ENCODE measurements around the gene OR4C6. TPM values are rescaled to one million over a fixed set of nuclear protein-coding genes. Genes with fewer than 3 reads are reported as not detected.

Gene OR4C6
- total RNA-seq, result not detected in 2 replicates

GRCh38 chr11:55661901-55662300, at the start of gene OR4C6:
Gene OR4C6 (plus strand): TSS chr11:55662201. CDS start chr11:55665167, 2,966 bp downstream.

GRCh38 chr11:55634813-55635212, 27.2 kb upstream of the OR4C6 start, which contains the start of gene OR4P4:
Gene OR4P4 (plus strand): TSS chr11:55635113.

DNA sequence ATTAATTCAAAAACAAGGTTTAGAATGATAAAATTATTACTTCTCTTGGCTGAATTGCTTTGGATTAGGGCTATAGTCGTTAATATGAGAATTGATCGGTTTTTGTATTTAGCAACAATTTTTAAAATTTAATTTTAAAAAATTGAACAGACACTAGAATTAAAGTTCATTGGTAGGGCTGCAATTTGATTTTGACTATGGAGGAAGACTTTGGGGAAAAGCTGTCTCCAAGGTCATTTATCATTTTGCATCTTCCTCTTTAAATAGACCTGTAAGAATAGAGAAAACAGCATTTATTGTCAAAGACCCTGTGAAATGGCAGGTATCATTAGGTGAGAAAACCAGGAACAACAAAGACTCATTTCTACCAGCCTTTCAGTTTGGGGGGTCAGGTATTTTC, 14.0 kb upstream of the OR4C6 start, which contains the start of gene OR4S2:
TSS of gene OR4S2 (plus strand) at position 301 of the 400 bp plus-strand sequence. CDS start 2,577 bp downstream, outside the sequence.

Other genes starting within 250 kb of the OR4C6 start
- gene OR4C15, start 107.7 kb upstream of the OR4C6 start, total RNA-seq, result not detected in 2 replicates
- gene OR4C16, start 90.1 kb upstream of the OR4C6 start, total RNA-seq, result not detected in 2 replicates
- not detected in 2 replicates for gene OR4C11, start 54.6 kb upstream of the OR4C6 start, total RNA-seq
- gene OR4P4, start 27.1 kb upstream of the OR4C6 start, total RNA-seq, result not detected in 2 replicates
- not detected in 2 replicates for gene OR4S2, start 13.9 kb upstream of the OR4C6 start, total RNA-seq
- gene OR5D13, start 111.2 kb downstream of the OR4C6 start, total RNA-seq, result not detected in 2 replicates
- not detected in 2 replicates for gene OR5D14, start 133.4 kb downstream of the OR4C6 start, total RNA-seq
- not detected in 2 replicates for gene OR5L1, start 149.2 kb downstream of the OR4C6 start, total RNA-seq
- gene OR5D18, start 157.4 kb downstream of the OR4C6 start, total RNA-seq, result not detected in 2 replicates
- gene OR5L2, start 165.0 kb downstream of the OR4C6 start, total RNA-seq, result not detected in 2 replicates
- gene OR5D16, start 176.6 kb downstream of the OR4C6 start, total RNA-seq, result not detected in 2 replicates
- gene TRIM51, start 221.1 kb downstream of the OR4C6 start, total RNA-seq, result not detected in 2 replicates